Stimulated activated CD8-positive, alpha-beta memory T cell treated with anti-CD3 and anti-CD28 coated beads, Interleukin-12 subunit alpha, Interleukin-12 subunit beta, amount 100 ng/mL, for 1 hour (primary cell): ENCODE measurements around the gene COL25A1.
"Not testable (repeated sequence)": the region's sequence is repeated elsewhere in the genome, so short reads cannot be mapped to it uniquely, and the experiment has no call there.

Experiments used
- DNase-seq: peaks from one replicate; pipeline ENCODE4 v3.0.0-alpha.2; 2020; ENCODE audit warnings: low read depth

Gene COL25A1

DNA sequence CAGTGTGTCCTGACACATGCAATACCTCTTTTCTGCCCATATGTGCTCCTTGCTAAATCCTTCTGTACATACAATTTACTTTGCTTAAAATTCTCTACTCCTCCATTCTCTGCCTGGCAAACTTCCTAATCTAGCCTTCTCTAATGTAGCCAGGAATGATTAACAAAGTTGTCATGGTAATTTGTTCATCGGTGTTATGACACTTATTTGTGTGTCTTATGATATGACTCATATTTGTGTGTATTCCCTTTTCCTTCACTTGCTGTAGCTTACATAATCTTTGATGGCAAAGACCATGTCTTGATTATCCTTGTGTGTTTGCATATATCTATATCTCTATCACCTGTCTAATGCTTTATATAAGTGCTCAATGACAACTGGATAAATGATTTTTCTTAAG, 133.3 kb downstream of the COL25A1 start:
- no peak for DNase-seq

DNA sequence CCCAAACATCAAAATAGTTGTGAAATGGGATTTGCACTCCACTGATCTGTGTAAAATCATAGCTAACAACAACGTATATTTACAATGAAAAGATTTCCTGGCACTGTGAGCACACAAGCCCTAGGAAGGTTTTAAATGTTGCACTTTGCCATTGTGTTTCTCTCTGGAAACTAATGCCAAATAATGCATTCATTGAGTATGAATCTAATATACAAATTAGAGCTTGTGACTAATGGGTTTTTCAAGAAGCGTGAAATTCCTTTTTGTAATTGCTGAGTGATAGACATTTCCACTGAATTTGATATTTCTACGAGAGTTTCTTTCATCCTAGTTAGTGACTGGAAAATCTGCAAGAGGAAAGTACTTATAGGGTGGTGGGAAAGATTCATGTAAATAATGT, 135.9 kb downstream of the COL25A1 start:
- DNase-seq = no peak

DNA sequence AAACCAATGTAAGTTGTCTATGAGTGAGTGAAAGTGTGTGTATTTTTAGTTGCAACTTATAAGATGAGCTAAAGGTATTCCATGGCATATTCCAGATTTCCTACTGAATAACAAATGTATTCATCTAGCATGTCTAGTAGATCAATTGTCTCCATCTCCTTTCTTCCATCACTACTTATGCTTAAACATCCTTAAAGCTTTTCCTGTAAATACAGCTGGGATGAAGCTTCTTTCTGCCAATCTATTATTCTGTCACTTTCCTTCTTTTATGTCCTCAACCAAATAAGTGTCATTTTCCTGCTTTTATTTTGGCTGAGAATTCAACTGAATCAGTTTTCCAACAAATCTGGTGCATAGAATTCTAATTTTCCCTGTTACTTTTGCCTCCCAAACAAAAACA, 136.3 kb downstream of the COL25A1 start:
- DNase-seq = no peak

DNA sequence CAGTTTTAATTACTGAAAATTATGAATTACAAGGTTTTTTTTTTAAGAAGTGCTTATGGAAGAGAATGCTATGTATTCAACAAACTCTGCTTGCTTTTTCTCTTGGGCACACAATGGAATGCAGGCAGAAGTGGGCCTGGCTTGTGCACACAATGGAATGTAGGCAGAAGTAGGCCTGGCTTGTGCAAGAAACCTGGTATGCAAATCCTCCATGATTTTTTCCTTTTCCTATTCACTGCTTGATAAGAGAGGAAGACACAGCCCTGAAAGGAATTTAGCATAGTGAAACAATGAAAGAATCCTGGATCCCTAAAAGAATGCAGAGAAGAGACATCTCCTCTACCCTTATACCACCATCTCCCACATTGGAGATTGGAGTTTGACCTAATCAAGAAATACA, 138.4 kb downstream of the COL25A1 start:
- no peak for DNase-seq

DNA sequence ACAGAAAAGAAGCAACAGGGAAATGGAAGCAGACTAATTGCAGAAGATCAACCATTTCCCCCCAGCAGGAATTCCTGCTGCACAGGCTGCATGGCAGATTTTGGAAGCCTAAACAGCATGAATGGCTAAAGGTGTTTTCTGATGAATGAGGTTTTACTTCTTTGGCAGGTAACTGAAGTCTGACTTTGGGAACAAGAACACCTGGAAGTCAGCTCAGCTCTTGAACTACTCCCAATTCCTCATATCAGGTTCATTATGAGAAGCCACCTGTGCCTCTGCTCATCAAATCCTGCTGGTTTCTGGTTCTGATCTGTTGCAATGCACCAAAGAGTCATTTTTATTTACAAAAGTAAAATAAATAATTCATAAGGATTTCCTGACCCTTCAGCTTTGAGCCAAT, 139.0 kb downstream of the COL25A1 start:
- DNase-seq = no peak

DNA sequence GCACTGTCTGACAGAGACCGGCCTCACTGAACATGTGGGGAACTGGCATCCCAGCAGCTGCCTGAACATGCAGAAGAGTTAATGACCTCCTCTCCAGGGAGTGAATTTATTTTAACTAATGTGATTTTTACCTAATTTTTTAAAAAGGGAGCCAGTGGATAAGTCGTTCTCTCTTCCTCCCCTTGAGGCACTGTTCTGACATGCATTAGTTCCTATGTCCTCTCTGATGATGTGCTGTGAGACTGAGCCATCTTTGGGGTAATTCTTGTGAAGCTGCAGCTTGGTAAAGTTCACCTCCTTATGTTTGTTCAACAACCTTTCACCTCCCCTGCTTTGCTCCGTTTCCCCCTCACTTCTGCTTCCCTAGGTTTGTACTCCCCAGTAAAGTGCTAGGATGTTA, 139.7 kb downstream of the COL25A1 start:
- no peak for DNase-seq

DNA sequence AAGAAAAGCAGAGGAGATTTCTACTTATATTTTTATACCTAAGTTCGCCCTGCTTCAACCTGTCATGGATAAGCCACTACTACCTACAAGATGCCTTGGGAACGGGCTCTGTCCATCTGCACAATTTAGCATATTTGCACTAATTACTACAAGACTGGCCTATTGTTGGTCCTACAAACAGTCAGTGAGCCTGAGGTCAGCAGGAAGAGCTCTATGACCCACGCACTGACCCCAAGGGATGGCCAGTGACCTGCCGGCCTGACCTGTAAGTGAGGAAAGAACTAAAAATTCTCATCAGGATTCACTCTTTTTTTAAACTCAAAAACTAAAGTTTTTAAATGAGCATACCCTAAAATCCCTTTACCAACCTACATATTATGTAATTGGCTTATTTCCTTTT, 142.0 kb downstream of the COL25A1 start:
- no peak for DNase-seq

DNA sequence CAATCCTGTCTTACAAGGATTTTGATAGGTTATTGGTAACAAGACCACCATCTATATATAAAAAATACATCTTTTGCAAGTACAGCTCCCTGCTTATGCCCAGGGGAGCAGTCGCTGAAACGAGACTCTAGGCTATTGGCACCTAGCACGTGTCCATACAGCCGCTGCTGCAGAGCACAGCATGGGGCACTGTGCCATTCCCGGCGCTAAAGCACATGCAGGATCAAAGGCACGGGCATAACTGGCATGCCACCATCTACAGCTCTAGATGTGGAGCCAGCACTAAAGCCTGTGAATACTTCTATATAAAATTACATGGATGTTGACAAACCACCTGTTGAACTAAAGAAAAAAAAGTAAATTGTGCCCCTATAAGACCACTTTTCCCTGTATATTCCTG, 144.8 kb downstream of the COL25A1 start:
- no peak for DNase-seq

DNA sequence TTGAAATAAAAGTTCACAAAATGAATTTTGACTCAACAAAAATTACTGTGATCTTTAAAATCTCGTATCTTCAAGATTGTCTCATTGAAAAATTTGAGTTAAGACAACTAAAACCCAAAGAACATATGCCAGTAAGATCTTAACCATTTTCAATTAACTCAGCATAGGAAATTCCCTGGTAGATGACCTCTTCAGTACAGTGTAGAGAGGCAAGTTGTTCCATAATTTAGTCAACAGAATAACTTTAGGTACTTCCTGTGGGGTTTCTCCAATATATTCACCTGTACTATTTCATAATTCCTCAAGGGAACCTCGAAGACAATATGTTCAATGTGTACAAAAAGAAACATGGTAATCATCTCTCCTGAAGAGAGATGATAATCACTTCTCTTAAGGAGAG, 145.3 kb downstream of the COL25A1 start:
- no peak for DNase-seq

DNA sequence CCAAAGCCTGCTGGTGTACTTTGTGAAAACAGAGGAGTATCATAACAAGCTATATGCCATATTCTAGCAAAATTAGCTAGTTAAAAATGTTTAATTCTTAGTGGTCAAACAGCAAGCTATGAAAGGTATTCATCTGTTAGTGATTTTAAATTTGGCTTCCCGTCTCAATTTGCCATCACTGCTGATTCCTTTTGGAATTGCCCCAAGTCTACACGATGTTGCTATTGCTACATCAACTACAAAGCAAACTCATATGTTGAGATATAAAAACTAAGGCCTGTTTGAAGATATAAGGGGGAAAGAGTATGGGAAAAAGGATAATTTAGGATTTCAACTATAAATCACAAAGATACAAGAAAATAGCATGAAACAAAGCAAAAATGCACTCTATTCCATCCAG, 146.1 kb downstream of the COL25A1 start:
- no peak for DNase-seq

DNA sequence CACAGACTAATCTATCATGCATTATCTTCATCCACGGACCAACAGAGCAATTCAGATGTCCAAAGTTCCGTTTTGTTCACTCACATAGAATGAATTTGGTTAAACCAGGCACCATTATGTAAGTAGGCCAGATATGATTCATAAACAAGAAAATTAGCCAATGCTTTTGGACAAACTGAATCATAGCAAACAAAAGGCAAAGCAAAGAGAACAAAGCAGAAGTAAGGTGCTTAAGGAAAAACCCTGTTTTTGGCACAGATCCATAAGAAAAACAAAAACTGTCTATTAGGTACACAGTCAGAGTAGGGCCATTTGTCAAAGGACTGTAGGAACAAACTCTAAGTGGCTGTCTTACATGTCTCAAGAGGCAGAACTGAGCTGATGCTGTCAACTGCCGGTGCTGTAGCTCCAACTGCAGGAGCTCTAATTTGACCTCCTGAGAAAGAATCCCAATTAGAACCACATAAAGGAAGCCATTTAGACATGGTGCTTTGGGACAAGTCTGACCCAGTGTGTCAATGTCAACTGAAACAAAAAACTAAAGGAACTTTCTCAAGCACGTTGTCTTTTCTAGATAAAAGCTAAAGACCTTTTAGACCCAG, 146.7 kb downstream of the COL25A1 start:
- no peak for DNase-seq

DNA sequence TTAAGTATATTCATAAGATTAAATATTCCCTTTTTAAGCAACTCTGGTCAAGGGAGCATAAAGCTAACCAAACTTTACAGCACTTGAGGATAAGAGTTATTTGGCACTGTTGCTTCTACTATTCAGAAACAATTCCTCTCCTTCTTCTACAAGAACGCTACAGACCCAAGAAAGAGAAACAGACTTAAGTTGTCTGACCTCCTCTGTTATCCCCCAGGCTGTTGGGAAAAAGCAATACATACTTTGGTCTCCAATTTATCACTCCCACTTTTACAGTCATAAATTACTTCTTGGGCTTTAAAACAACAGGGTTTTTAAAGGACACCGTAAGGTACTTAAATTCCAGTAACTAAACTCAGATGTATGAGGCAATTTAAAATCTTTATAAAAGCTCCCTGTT, 147.4 kb downstream of the COL25A1 start:
- no peak for DNase-seq

DNA sequence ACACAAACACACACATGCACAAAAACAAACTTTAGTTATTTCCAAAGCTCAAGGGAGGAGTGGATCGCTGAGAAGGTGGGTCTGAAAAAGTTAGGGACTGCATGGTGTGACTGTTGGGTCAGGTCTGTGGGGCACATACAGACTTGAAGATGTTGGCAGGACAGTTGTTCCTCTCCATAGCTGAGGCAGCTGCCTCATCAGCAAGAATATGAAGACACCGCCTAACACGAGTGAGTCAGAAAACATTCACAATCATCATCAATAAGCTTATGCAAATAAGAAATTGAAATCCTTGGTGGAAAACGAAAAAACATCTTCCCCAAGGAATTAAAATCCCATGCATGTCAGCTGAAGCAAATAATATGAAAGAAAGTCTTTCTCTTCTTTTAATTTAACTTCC, 148.0 kb downstream of the COL25A1 start:
- no peak for DNase-seq

DNA sequence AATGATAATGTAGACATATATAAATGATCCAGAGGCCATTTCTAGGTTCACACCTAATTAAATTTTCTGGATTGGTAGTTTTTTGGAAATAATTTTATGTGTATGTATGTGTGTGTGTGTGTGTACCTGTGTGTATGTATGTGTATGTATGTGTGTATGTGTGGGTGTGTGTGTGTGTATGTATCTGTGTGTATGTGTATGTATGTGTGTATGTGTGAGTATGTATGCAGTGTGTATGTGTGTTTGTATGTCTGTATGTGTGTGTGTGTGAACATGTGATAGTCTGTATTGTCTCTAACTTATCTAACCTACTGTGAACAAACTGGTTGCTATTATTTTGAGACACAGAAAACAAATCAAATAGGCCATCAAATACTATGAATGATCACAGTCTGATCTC, 152.6 kb downstream of the COL25A1 start:
- DNase-seq = no peak

DNA sequence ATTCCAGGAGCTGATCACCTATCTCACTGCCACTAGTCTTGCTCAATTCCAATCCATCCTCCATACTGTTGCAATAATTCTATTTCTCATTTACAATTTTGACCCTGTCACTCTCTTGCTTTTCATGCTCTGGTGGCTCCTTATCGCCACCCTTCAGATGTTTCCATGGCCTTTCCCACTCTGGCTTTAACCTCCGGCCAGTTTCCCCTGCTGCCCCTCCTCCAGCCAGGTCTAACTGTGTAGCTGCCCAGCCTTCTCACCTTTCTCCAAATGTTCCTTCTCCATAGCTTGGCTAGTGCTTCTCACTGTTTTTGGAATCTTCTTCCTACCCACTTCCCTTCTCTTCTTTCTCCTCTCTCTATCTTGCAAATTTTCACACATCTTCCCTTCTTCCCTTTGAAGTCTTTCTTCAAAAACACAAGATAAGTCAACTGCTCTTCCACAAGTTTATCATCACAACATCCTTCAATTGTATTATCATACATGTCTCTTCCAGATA, 153.8 kb downstream of the COL25A1 start:
- DNase-seq = no peak

DNA sequence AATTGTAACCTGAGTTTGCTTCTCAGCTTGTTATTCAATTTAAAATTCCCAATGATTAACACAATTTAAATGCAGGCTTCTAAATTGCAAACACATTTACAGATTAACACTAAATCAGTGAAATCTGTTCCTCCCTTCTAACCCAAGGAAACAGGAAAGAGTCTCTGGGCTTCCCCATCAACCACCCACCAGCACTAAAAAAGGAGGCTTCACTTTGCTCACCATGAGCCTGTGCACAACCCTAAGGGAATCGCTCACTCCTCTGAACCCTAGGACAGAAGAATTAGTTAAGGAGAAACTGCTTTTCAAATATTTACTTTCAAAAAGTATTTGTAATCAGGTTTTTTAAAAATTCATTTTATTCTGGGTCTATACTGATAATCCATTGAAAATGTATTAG, 155.3 kb downstream of the COL25A1 start:
- DNase-seq = no peak

DNA sequence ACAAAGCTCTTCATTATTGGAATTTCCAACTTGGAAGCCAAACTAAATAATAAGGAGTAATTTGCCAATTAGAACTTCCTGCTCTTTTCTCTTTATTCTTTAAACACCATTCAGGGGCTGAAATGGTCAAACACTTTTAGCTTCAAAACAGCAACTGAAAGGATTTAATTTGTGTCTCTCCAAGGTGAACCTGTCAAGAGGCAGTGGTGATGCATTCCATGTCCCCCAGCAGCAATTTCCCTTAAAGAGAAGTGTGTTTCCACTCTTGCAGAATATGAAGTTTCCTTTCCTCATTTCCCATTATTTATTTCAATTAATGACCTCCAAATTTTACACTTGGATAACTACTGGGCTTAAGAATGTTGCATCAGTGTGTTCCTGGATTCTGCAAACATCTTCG, 156.0 kb downstream of the COL25A1 start:
- DNase-seq = no peak

DNA sequence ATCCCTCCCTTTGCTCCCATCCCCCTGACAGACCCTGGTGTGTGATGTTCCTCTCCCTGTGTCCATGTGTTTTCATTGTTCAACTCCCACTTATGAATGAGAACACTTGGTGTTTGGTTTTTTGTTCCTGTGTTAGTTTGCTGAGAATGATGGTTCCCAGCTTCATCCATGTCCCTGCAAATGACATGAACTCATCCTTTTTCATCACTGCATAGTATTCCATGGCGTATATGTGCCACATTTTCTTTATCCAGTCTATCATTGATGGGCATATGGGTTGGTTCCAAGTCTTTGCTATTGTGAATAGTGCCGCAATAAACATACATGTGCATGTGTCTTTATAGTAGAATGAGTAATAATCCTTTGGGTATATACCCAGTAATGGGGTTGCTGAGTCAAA, 164.3 kb downstream of the COL25A1 start:
- not testable (repeated sequence) for DNase-seq

DNA sequence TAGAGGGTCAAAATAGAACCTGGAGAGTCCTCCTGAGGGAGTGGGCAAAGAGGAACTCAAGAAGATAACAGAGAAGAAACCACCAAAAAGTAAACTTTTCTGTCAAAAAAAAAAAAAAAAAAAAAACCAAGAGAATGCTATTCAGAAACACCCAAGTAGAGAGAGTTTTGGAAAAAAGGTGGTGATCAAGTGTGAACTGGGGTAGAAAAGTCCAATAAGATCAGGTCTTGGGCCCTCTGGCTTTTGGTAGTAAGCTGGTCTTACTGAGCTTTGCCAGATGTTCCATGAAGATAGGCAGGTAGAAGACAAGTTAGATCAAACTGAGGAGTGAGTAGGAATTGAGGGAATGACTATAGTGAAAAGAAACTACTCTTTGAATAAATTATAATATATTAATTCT, 167.5 kb downstream of the COL25A1 start:
- DNase-seq = no peak

DNA sequence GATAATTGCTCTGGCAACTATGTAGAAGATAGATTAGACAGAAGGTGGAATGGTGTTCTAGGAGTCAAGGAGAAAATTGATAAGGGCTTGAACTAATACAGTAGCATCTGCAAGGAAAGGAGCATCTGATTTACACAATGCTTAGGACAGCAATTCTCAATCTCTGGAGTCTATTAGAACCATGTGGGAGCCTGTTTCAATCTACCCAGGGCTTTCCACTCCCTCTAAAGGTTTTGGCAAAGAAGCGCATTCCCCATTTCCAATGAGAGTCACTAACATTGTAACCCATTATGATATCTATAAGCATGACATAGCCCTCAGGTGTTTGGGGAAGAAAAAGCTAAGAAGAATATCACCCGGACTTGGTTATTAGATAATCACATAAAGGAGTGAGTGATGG, 168.2 kb downstream of the COL25A1 start:
- DNase-seq = no peak

DNA sequence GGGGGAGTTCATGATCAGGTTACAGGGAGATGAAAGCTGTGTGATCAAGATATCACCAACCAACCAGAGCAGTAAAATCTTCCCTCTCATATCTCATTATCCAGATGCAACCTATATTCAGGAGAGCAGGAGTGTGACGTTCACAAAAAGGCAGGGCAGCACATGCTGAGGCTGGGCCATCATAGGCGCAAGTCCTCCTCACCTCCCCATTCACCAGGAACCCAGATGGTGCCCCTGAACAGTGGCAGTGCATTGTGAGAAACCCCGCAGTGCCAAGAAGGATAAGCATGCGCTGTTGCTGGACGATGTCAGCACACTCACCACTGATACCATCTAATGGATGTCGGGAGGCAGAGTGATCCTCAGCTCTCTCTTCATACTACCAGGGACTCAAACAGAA, 170.9 kb downstream of the COL25A1 start:
- DNase-seq = no peak

DNA sequence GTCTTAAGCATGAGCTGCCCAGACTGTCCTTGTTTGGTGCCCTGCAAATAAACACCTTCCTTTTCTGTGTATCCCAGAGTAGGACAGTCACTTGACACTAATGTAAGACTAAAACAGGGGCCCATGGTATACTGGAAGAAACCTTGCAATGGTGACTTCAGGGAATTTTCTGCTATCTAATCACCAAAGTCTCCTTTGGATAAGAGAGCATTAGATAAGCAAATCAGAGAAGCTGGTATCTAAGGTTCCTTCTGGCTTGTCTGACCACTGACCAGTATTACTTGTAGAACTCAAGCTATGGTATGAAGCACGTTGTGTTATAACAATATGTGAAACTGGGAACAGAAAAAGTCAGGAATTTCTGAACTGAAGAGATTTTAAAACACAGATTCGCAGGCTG, 173.9 kb downstream of the COL25A1 start:
- no peak for DNase-seq

DNA sequence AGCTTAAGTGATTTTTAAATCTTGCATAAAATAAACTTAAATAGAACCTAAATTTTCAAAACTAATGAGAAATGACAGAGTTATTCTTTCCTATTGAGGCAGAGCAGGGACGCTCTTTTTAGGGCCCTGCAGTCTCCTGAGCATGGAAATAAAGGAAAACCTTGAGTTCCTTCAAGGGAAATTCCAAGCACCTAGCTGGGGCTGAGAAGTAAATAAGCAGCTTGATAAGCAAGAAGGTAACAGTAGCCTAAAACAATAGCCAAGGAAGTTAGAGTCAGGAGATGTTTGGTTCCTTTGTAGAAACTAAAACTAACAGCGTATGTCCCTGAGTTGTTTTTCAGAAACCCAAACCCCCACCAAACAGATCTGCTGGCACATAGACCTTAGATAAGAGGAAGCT, 174.6 kb downstream of the COL25A1 start:
- DNase-seq = no peak

DNA sequence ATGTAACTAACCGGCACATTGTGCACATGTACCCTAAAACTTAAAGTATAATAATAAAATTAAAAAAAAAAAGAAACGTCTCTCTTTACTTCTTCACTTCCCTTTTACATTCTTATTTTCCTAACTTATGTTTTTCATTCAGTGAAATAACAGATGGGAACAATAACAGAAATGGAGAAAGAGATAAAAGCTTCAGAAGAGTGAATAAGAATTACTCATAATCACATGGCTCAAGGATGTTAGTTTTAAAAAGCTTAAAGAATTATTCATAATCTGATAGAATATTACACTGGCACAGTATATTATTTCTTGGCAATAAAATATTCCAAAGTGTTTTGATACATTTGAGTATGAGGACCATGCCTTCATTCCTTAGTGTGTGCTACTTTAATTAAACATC, 175.6 kb downstream of the COL25A1 start:
- no peak for DNase-seq

DNA sequence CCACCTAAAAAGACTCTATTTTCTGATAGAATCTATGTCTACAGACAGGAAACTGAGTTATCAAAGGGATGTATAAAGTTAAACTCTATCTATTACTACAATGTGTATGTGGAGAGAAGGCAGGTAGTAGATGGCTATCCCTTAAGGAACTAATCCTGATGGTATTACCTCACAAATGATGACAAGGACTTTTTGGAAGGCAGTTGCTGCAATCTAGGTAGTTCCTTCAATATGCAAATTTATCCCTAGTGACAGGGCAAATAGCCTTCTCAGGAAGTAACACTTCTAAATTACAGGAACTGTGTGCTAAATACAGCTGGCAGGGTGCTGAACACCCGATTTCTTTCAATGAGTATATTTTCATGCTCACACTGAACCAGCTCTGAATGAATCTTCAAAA, 177.4 kb downstream of the COL25A1 start:
- no peak for DNase-seq
